ENCODE data around the gene SRSF3.
"Not testable (repeated sequence)": the region's sequence is repeated elsewhere in the genome, so short reads cannot be mapped to it uniquely, and the experiment has no call there.

The SRSF3 gene

GRCh38 chr6:36605560-36606391 lies 11.6 kb downstream of the SRSF3 start:
- no peaks in the 10 kb centered on the region for H3K27me3 ChIP-seq (ENCODE audit: control insufficient read depth, insufficient read depth, low read length)
- no peak overlapping the region for H3K27ac ChIP-seq (ENCODE audit: low read depth, low read length)
- H3K36me3 ChIP-seq (ENCODE audit: control insufficient read depth, insufficient read depth, low read length) = peaks cover 96% of the 10 kb centered on the region
- H3K9ac ChIP-seq (ENCODE audit: low read length) = no peak overlapping the region
- H3K4me1 ChIP-seq (ENCODE audit: control insufficient read depth, insufficient read depth, low read length) = no peaks in the 10 kb centered on the region
- no peaks in the 10 kb centered on the region for H3K9me3 ChIP-seq (ENCODE audit: control insufficient read depth, insufficient read depth, low read depth, low read length)
- H3K4me3 ChIP-seq (ENCODE audit: low read depth, low read length) = no peak overlapping the region

- H3K4me1 ChIP-seq (ENCODE audit: control insufficient read depth, insufficient read depth, low read length); H3K9ac ChIP-seq (ENCODE audit: low read length): not testable (repeated sequence)
These were observed 13.1 kb downstream of the SRSF3 start for GRCh38 chr6:36607305-36607682.

GRCh38 chr6:36607683-36608386 lies 13.7 kb downstream of the SRSF3 start:
- H3K27ac ChIP-seq (ENCODE audit: low read depth, low read length) = no peak overlapping the region; the same call in 1 of the 2 replicates

More at GRCh38 chr6:36607305-36607682, 13.1 kb downstream of the SRSF3 start:
- H3K36me3 ChIP-seq (ENCODE audit: control insufficient read depth, insufficient read depth, low read length) = peaks cover 95% of the 10 kb centered on the region
- H3K27me3 ChIP-seq (ENCODE audit: control insufficient read depth, insufficient read depth, low read length); H3K4me3 ChIP-seq (ENCODE audit: low read depth, low read length); H3K9me3 ChIP-seq (ENCODE audit: control insufficient read depth, insufficient read depth, low read depth, low read length); H3K27ac ChIP-seq (ENCODE audit: low read depth, low read length): not testable (repeated sequence)

GRCh38 chr6:36608788-36609563 lies 14.8 kb downstream of the SRSF3 start:
- Histone ChIP-seq H3K27ac (ENCODE audit: low read depth, low read length) (0 out of 2 replicates have a peak overlapping the region, but pooled peaks have one; percentile 15), H3K4me1 (ENCODE audit: control insufficient read depth, insufficient read depth, low read length) (no peaks in the 10 kb centered on the region), H3K4me3 (ENCODE audit: low read depth, low read length) (no peak overlapping the region), H3K9ac (ENCODE audit: low read length) (no peak overlapping the region), H3K27me3 (ENCODE audit: control insufficient read depth, insufficient read depth, low read length) (no peaks in the 10 kb centered on the region), H3K36me3 (ENCODE audit: control insufficient read depth, insufficient read depth, low read length) (peaks cover 90% of the 10 kb centered on the region), H3K9me3 (ENCODE audit: control insufficient read depth, insufficient read depth, low read depth, low read length) (no peaks in the 10 kb centered on the region; the same call in 1 of the 2 replicates)

More at GRCh38 chr6:36607683-36608386, 13.7 kb downstream of the SRSF3 start:
- Histone ChIP-seq H3K36me3 (ENCODE audit: control insufficient read depth, insufficient read depth, low read length) (peaks cover 93% of the 10 kb centered on the region), H3K4me3 (ENCODE audit: low read depth, low read length) (no peak overlapping the region), H3K27me3 (ENCODE audit: control insufficient read depth, insufficient read depth, low read length) (no peaks in the 10 kb centered on the region), H3K4me1 (ENCODE audit: control insufficient read depth, insufficient read depth, low read length) (no peaks in the 10 kb centered on the region), H3K9ac (ENCODE audit: low read length) (no peak overlapping the region), H3K9me3 (ENCODE audit: control insufficient read depth, insufficient read depth, low read depth, low read length) (no peaks in the 10 kb centered on the region; the same call in 1 of the 2 replicates)

- no peaks in the 10 kb centered on the region for H3K4me1 ChIP-seq (ENCODE audit: control insufficient read depth, insufficient read depth, low read length)
- peaks cover 84% of the 10 kb centered on the region for H3K36me3 ChIP-seq (ENCODE audit: control insufficient read depth, insufficient read depth, low read length)
- H3K27ac ChIP-seq (ENCODE audit: low read depth, low read length) = no peak overlapping the region
- no peak overlapping the region for H3K9ac ChIP-seq (ENCODE audit: low read length)
- H3K4me3 ChIP-seq (ENCODE audit: low read depth, low read length) = no peak overlapping the region
- no peaks in the 10 kb centered on the region for H3K27me3 ChIP-seq (ENCODE audit: control insufficient read depth, insufficient read depth, low read length)
- no peaks in the 10 kb centered on the region; the same call in 1 of the 2 replicates for H3K9me3 ChIP-seq (ENCODE audit: control insufficient read depth, insufficient read depth, low read depth, low read length)
These were observed 15.4 kb downstream of the SRSF3 start for GRCh38 chr6:36609582-36609981.

GRCh38 chr6:36610041-36610955 lies 16.1 kb downstream of the SRSF3 start:
- no peak overlapping the region for H3K9ac ChIP-seq (ENCODE audit: low read length)
- no peaks in the 10 kb centered on the region for H3K4me1 ChIP-seq (ENCODE audit: control insufficient read depth, insufficient read depth, low read length)
- H3K27me3 ChIP-seq (ENCODE audit: control insufficient read depth, insufficient read depth, low read length) = no peaks in the 10 kb centered on the region
- H3K4me3 ChIP-seq (ENCODE audit: low read depth, low read length) = no peak overlapping the region
- no peaks in the 10 kb centered on the region; the same call in 1 of the 2 replicates for H3K9me3 ChIP-seq (ENCODE audit: control insufficient read depth, insufficient read depth, low read depth, low read length)
- H3K27ac ChIP-seq (ENCODE audit: low read depth, low read length) = no peak overlapping the region
- H3K36me3 ChIP-seq (ENCODE audit: control insufficient read depth, insufficient read depth, low read length) = peaks cover 77% of the 10 kb centered on the region

GRCh38 chr6:36610956-36611336 lies 16.8 kb downstream of the SRSF3 start:
- Histone ChIP-seq H3K27ac (ENCODE audit: low read depth, low read length) (no peak overlapping the region), H3K27me3 (ENCODE audit: control insufficient read depth, insufficient read depth, low read length) (no peaks in the 10 kb centered on the region), H3K4me3 (ENCODE audit: low read depth, low read length) (no peak overlapping the region), H3K9ac (ENCODE audit: low read length) (no peak overlapping the region), H3K9me3 (ENCODE audit: control insufficient read depth, insufficient read depth, low read depth, low read length) (no peaks in the 10 kb centered on the region; the same call in 1 of the 2 replicates), H3K4me1 (ENCODE audit: control insufficient read depth, insufficient read depth, low read length) (no peaks in the 10 kb centered on the region), H3K36me3 (ENCODE audit: control insufficient read depth, insufficient read depth, low read length) (peaks cover 70% of the 10 kb centered on the region)

GRCh38 chr6:36611679-36612078 lies 17.5 kb downstream of the SRSF3 start:
- not testable (repeated sequence) for H3K4me3 ChIP-seq (ENCODE audit: low read depth, low read length); H3K27ac ChIP-seq (ENCODE audit: low read depth, low read length); H3K27me3 ChIP-seq (ENCODE audit: control insufficient read depth, insufficient read depth, low read length); H3K4me1 ChIP-seq (ENCODE audit: control insufficient read depth, insufficient read depth, low read length); H3K9me3 ChIP-seq (ENCODE audit: control insufficient read depth, insufficient read depth, low read depth, low read length); H3K9ac ChIP-seq (ENCODE audit: low read length)
- H3K36me3 ChIP-seq (ENCODE audit: control insufficient read depth, insufficient read depth, low read length) = peaks cover 64% of the 10 kb centered on the region

- Histone ChIP-seq H3K27ac (ENCODE audit: low read depth, low read length) (no peak overlapping the region), H3K4me1 (ENCODE audit: control insufficient read depth, insufficient read depth, low read length) (no peaks in the 10 kb centered on the region), H3K9ac (ENCODE audit: low read length) (no peak overlapping the region), H3K36me3 (ENCODE audit: control insufficient read depth, insufficient read depth, low read length) (peaks cover 62% of the 10 kb centered on the region), H3K27me3 (ENCODE audit: control insufficient read depth, insufficient read depth, low read length) (no peaks in the 10 kb centered on the region), H3K4me3 (ENCODE audit: low read depth, low read length) (no peak overlapping the region), H3K9me3 (ENCODE audit: control insufficient read depth, insufficient read depth, low read depth, low read length) (no peaks in the 10 kb centered on the region; the same call in 1 of the 2 replicates)
These were observed 18.0 kb downstream of the SRSF3 start for GRCh38 chr6:36612101-36612625.

All from HUES6 (cell line).